Anterior cingulate cortex (tissue), 58 donors: Measurements from ENCODE around the gene TTC21B.

Experiments
- DNase-seq, 58 donors: peaks; one replicate each; lab custom pipeline; 2025; lab: John Stamatoyannopoulos, UW

Gene TTC21B

GRCh38 chr2:165927774-165928173 is 25.8 kb downstream of the TTC21B start:
- no peak for DNase-seq

DNA sequence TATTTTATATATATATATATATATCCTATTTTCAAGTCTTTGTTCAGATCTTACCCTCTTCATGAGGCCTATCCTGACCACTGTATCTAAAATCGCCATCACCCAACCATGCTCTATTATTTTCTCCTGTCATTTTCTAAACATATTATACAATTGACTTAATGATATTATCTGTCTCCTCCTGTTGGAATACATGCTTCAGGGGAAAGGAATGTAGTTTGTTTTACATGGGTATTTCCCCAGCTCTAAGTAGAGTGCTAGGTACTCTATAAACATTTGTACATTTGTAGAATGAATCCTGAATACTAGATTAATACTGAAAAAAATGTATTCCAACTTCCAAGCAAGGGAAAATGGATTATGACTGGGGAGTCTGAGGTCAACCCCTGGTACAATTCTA is 26.2 kb downstream of the TTC21B start:
- no peak for DNase-seq

DNA sequence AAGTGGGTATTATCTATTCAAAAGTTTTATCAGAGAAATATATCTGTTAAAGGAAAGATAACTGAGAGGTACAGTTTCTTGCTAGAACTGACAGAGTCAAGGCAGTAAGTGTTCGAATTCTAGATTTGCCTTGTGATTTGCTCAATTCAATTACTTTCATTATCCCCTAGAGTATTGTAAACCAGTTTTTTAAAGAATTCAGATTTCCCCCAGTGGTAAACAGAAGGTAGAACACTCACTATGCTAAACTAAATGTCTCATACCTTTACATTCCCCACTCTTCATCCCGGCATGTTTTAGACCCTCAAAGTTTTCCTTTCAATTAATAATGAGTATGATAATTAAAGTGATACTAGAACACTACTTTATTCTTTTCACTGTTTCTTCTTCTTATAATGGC is 28.6 kb downstream of the TTC21B start:
- no peak for DNase-seq

GRCh38 chr2:165920748-165921147 is 32.8 kb downstream of the TTC21B start:
- DNase-seq: no peak

GRCh38 chr2:165913636-165914035 is 39.9 kb downstream of the TTC21B start:
- DNase-seq: no peak

GRCh38 chr2:165911981-165912380 is 41.6 kb downstream of the TTC21B start:
- no peak for DNase-seq

GRCh38 chr2:165911231-165911630 is 42.3 kb downstream of the TTC21B start:
- DNase-seq: no peak

DNA sequence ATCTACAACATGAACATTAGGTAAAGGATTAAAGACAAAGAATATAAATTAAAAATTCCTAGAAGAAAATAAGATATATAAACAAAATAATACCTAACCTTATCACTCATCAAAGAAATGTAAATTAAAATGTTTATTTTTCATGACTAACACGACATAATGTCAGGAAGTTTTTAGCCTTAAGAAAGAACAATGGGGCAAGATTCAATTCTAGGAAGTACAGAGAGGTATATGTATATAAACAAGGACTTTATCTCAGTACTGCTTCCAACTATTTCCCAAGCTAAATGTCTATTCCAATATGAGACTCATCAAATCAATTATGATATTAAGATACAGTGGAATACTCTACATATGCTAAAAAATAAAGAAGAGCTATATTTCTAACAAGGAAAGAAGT is 44.1 kb downstream of the TTC21B start:
- no peak for DNase-seq

GRCh38 chr2:165905854-165906253 is 47.7 kb downstream of the TTC21B start:
- no peak for DNase-seq

DNA sequence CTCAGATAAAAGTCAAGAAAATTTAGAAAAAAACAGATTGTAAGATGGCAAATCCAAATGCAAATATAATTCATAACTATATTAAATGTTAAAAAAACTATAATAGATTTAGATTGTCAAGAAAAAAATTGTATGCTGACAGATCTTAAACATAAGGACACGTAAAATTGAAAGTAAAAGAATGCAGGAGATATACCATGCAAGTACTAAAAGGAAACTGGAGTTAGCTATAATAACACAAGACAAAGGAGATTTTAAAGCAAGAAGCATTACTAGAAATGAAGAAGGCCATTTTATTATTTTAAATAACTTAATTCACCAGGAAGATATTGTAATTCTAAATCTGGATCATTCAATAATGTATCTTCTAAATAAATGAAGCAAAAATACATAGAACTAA is 48.3 kb downstream of the TTC21B start:
- DNase-seq: no peak

GRCh38 chr2:165904432-165904831 is 49.1 kb downstream of the TTC21B start:
- DNase-seq: no peak

DNA sequence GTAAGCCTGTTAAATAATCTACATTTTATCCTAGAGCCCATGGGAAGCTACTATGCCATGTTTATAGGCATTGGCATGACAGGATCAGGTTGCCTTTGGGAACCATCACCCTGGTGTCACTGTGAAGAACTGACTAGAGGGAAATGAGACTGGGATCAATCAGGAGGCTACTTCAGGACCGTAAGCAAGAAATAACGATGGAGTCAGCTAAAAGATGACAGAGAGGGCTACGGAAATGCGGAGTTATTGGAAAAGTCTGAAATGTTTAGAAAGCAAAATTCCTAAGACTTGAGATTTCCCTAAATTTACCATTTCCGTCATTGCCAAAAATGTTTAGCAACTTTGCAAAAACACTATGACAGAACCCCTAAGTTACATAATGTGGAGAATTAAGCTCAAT is 50.2 kb downstream of the TTC21B start:
- no peak for DNase-seq

GRCh38 chr2:165902934-165903333 is 50.6 kb downstream of the TTC21B start:
- no peak for DNase-seq

DNA sequence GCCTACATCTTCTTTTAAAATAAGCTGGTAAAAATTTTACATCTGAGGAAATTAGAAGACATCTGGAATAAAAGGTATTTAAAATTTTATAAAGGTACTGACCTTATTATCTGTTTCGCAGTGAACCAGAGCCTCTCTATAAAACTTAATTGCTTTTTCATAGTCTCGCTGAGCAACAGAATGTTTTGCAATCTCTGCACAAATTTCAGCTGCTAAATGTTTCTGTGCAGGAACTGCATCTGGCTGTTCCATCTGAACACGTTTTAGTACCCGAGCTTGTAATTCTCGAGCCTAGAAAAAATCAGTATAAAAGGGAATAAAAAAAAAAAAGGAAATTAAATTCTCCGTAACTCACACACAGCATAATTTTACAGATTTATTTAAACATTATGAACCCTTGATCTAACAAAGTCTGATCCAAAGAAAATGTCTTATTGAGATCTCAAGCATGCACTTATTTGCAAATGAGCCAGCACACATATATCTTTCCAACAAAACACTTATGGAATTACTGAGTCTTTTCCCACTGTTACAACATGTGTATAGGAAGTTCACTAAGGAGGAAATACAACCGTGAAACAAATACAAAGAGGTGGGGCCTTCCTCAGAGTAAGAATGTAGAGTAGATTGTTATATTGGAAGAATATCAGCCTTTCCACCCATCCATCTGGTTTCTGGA is 51.8 kb downstream of the TTC21B start:
- no peak for DNase-seq

GRCh38 chr2:165899311-165899710 is 54.3 kb downstream of the TTC21B start:
- DNase-seq: no peak

DNA sequence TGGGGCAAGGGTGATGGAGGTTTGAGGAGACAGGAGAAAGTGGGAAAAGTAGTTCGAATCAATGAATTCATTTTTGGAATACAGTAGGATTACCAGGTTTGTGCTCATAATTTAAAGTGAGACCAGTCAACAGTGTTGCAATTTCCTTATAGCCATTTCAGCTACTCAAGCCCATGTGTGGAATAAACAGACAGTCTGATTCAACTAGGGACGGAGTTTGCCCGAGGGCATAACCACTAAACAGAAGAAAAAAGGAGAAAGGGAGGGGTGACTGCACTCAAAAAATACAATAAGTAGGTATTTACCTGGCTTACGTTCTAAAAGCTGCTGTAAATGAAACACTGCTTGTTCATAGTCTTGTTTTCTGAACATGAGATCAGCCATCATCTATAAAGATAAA is 55.2 kb downstream of the TTC21B start:
- no peak for DNase-seq

DNA sequence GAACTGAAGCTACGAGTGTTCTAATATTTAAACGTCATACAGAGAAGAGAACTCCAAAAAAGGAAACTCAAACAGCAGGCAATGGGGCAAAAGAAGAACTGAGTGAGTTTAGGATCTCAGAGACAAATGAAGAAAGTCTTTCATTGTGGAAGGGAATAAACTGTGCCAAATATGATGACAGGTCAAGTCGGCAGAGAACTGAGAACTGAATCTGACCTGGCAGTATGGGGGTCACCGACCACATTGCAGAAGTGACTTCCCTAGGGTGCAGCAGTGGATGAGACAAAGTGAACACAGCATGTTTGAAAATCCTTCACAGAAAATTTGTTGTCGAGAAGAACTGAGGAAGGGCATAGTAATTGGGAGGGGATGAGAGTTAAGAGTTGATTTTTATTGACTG is 55.9 kb downstream of the TTC21B start:
- no peak for DNase-seq

- DNase-seq: no peak
These were observed 56.5 kb downstream of the TTC21B start for GRCh38 chr2:165897074-165897473.

- no peak for DNase-seq
These were observed 57.6 kb downstream of the TTC21B start for GRCh38 chr2:165895974-165896373.

- DNase-seq: no peak
These were observed 60.0 kb downstream of the TTC21B start for GRCh38 chr2:165893556-165893955.

DNA sequence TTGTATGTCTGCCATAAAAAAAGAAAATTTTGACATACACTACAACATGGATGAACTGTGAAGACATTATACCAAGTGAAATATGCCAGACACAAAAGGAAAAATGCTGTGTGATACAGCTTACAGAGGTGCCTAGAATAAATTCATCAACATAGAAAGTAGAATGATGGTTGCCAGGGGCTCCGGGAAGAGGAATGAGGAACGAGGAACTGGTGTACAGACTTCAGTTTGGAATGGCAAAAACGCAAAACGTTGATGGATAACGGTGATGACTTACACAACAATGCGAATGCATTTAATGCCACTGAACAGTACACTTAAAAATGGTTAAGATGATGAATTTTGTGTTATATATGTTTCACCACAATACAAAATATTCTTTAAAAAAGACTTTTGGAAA is 61.0 kb downstream of the TTC21B start:
- DNase-seq: no peak

DNA sequence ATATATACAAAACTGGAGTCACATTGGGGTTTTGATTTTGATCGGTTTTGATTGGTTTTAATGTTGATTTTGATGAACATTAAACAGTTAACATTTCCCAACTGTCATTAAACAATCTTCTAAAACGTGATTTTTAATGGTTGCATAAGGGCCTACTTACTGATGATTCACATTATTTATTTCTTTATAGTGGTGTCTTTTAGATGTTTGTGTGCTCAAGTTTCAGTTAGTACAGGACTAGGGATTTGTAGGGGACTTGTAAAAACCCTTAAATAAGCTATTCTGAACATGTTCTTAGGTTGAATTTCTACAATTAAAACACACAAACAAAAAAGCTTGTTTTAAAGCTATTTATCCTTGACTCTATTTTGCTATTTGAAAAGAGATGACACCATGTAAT is 61.6 kb downstream of the TTC21B start:
- DNase-seq: no peak

GRCh38 chr2:165891345-165891744 is 62.2 kb downstream of the TTC21B start:
- DNase-seq: no peak
